CD8-positive, alpha-beta memory T cell (primary cell): Measurements from ENCODE around the gene CERT1. TPM values are rescaled to one million over a fixed set of nuclear protein-coding genes. Genes with fewer than 3 reads are reported as not detected.
A peak's percentile ranks its signal among the peaks of the same experiment; 100 is the strongest.
"Not testable (repeated sequence)": the region's sequence is repeated elsewhere in the genome, so short reads cannot be mapped to it uniquely, and the experiment has no call there.

ENCODE experiments used
- CTCF ChIA-PET: fragments of 350-600 bp; sonication (Branson Sonifier 250); formaldehyde crosslinking; loops from one replicate; lab custom pipeline; 2021; ENCODE audit warnings: antibody characterized with exemption; lab: Charles Lee
- POLR2A ChIA-PET: fragments of 350-600 bp; sonication (Branson Sonifier 250); formaldehyde crosslinking; loops from one replicate; lab custom pipeline; 2021; ENCODE audit warnings: antibody characterized with exemption; lab: Charles Lee
- DNase-seq, 5 donors: peaks; one replicate each; pipeline versions ENCODE4 v3.0.0 to v3.0.0-alpha.2; 2020 to 2022; ENCODE audit warnings: mixed read lengths in 1 of 5
- H3K27ac ChIP-seq: one replicate; pipeline ENCODE4 v1.7.0; 2013; ENCODE audit warnings: low read depth, mild to moderate bottlenecking, low read length, moderate library complexity
- H3K27me3 ChIP-seq: 2 replicates; pipeline ENCODE4 v1.7.0; 2013; ENCODE audit warnings: low read length, mild to moderate bottlenecking; ENCODE audit not compliant: insufficient read depth, poor library complexity, severe bottlenecking
- H3K36me3 ChIP-seq: 2 replicates; pipeline ENCODE4 v1.7.0; 2013; ENCODE audit warnings: mild to moderate bottlenecking, low read length, moderate library complexity; ENCODE audit not compliant: insufficient read depth
- H3K4me1 ChIP-seq: 2 replicates; pipeline ENCODE4 v1.7.0; 2013; ENCODE audit warnings: mild to moderate bottlenecking, low read length, moderate library complexity; ENCODE audit not compliant: insufficient read depth
- H3K4me3 ChIP-seq: 2 replicates; pipeline ENCODE4 v1.7.0; 2013; ENCODE audit warnings: mild to moderate bottlenecking, low read length
- H3K9me3 ChIP-seq: 2 replicates; pipeline ENCODE4 v1.7.0; 2013; ENCODE audit warnings: mild to moderate bottlenecking, low read length
- H3K27ac Mint-ChIP-seq, 8 donors: one replicate each; pipeline ENCODE4 v1.8.0; 2020 to 2021; ENCODE audit warnings: mixed read lengths in 8 of 8, mild to moderate bottlenecking in 6 of 8, inconsistent platforms in 3 of 8, moderate library complexity in 3 of 8
- H3K27me3 Mint-ChIP-seq, 2 donors: one replicate each; pipeline ENCODE4 v1.8.0; 2020 to 2021; ENCODE audit warnings: mixed read lengths in 2 of 2, mild to moderate bottlenecking in 1 of 2, moderate library complexity in 1 of 2
- H3K36me3 Mint-ChIP-seq, 3 donors: one replicate each; pipeline ENCODE4 v1.8.0; 2020 to 2021; ENCODE audit warnings: mixed read lengths in 3 of 3, inconsistent platforms in 1 of 3, mild to moderate bottlenecking in 1 of 3
- H3K4me1 Mint-ChIP-seq, 3 donors: one replicate each; pipeline ENCODE4 v1.8.0; 2020 to 2021; ENCODE audit warnings: mixed read lengths in 3 of 3, inconsistent platforms in 1 of 3, mild to moderate bottlenecking in 1 of 3
- H3K4me3 Mint-ChIP-seq, 7 donors: one replicate each; pipeline ENCODE4 v1.8.0; 2020 to 2021; ENCODE audit warnings: mixed read lengths in 7 of 7, mild to moderate bottlenecking in 6 of 7, moderate library complexity in 4 of 7, inconsistent platforms in 2 of 7
- H3K9me3 Mint-ChIP-seq, 5 donors: one replicate each; pipeline ENCODE4 v1.8.0; 2020 to 2022; ENCODE audit warnings: mixed read lengths in 5 of 5, mild to moderate bottlenecking in 3 of 5, moderate library complexity in 2 of 5, inconsistent platforms in 1 of 5
- polyA plus RNA-seq: library from polyadenylated mRNA; unstranded; fragments of 300-500 nt; fragmentation: Illumina TruSeq; gene quantifications from one replicate; pipeline ENCODE4 v1.2.3, GENCODE V29; 2021
- total RNA-seq, 2 experiments: library from RNA; stranded (reverse); gene quantifications; one replicate each; pipeline ENCODE4 v1.2.3, GENCODE V29; 2021

Gene CERT1
- total and polyA plus RNA-seq, 3 experiments from 2014 or later: 18.5 to 35.4 (median 35.0) TPM

- DNase-seq, H3K27ac ChIP-seq, H3K36me3 ChIP-seq, CTCF ChIA-PET, H3K4me3 ChIP-seq, H3K27ac Mint-ChIP-seq, H3K27me3 ChIP-seq, POLR2A ChIA-PET, H3K9me3 ChIP-seq, H3K4me1 ChIP-seq, H3K4me3 Mint-ChIP-seq, H3K27me3 Mint-ChIP-seq: not testable (repeated sequence)
- H3K36me3 Mint-ChIP-seq: peaks cover 14 to 31% (median 24%) of the 10 kb centered on the region in 3 donors
- H3K4me1 Mint-ChIP-seq: peaks cover 25 to 44% (median 36%) of the 10 kb centered on the region in 3 donors
- peaks cover 0 to 15% (median 7%) of the 10 kb centered on the region in 5 donors for H3K9me3 Mint-ChIP-seq
These were observed 22.3 kb upstream of the CERT1 start for GRCh38 chr5:75533716-75534115.

GRCh38 chr5:75532190-75532589 lies 20.8 kb upstream of the CERT1 start:
- ChIA-PET CTCF (no interaction called here), POLR2A (no interaction called here)
- no peaks in the 10 kb centered on the region for H3K36me3 ChIP-seq
- no peaks in the 10 kb centered on the region for H3K9me3 ChIP-seq
- Mint-ChIP-seq H3K27me3 (no peaks in the 10 kb centered on the region), H3K4me1 (peaks cover 22 to 41% (median 33%) of the 10 kb centered on the region in 3 donors), H3K36me3 (peaks cover 12 to 29% (median 24%) of the 10 kb centered on the region in 3 donors), H3K27ac (no peak overlapping the region), H3K9me3 (peaks cover 0 to 15% (median 7%) of the 10 kb centered on the region in 5 donors), H3K4me3 (no peak overlapping the region)
- no peak overlapping the region for H3K4me3 ChIP-seq
- H3K27ac ChIP-seq: no peak overlapping the region
- H3K27me3 ChIP-seq: no peaks in the 10 kb centered on the region
- DNase-seq: no peak
- no peaks in the 10 kb centered on the region for H3K4me1 ChIP-seq

GRCh38 chr5:75529185-75529584 lies 17.8 kb upstream of the CERT1 start:
- no peak for DNase-seq
- Histone ChIP-seq H3K27ac (no peak overlapping the region), H3K4me1 (peaks cover 9% of the 10 kb centered on the region), H3K9me3 (no peaks in the 10 kb centered on the region), H3K36me3 (no peaks in the 10 kb centered on the region), H3K27me3 (no peaks in the 10 kb centered on the region), H3K4me3 (no peak overlapping the region)
- Mint-ChIP-seq H3K9me3 (peaks cover 0 to 5% (median 0%) of the 10 kb centered on the region in 5 donors), H3K4me1 (peaks cover 20 to 37% (median 29%) of the 10 kb centered on the region in 3 donors), H3K4me3 (no peak overlapping the region), H3K27ac (peak overlapping the region in 5 of 8 donors; percentile 6 to 86 (median 47)), H3K27me3 (no peaks in the 10 kb centered on the region), H3K36me3 (peaks cover 3 to 12% (median 9%) of the 10 kb centered on the region in 3 donors)
- ChIA-PET CTCF (no interaction called here), POLR2A (no interaction called here)

- Histone ChIP-seq H3K27me3 (no peaks in the 10 kb centered on the region), H3K4me3 (no peak overlapping the region), H3K27ac (no peak overlapping the region), H3K4me1 (peaks cover 9% of the 10 kb centered on the region), H3K9me3 (peaks cover 9% of the 10 kb centered on the region), H3K36me3 (no peaks in the 10 kb centered on the region)
- CTCF ChIA-PET: no interaction called here
- Mint-ChIP-seq H3K4me1 (peaks cover 16 to 44% (median 38%) of the 10 kb centered on the region in 3 donors), H3K36me3 (peaks cover 1 to 17% (median 12%) of the 10 kb centered on the region in 3 donors), H3K4me3 (no peak overlapping the region), H3K27ac (peak overlapping the region in 1 of 8 donors; percentile 19), H3K27me3 (no peaks in the 10 kb centered on the region), H3K9me3 (peaks cover 6 to 12% (median 9%) of the 10 kb centered on the region in 5 donors)
- DNase-seq: no peak
- POLR2A ChIA-PET: no interaction called here
These were observed 14.6 kb upstream of the CERT1 start for GRCh38 chr5:75526070-75526469.

GRCh38 chr5:75525344-75525743 lies 13.9 kb upstream of the CERT1 start:
- peaks cover 9% of the 10 kb centered on the region for H3K4me1 ChIP-seq
- H3K4me3 Mint-ChIP-seq: no peak overlapping the region
- no peaks in the 10 kb centered on the region for H3K27me3 Mint-ChIP-seq
- H3K27me3 ChIP-seq: no peaks in the 10 kb centered on the region
- H3K27ac ChIP-seq: no peak overlapping the region
- ChIA-PET POLR2A (no interaction called here), CTCF (no interaction called here)
- H3K9me3 Mint-ChIP-seq: peaks cover 11 to 18% (median 15%) of the 10 kb centered on the region in 5 donors
- H3K9me3 ChIP-seq: peaks cover 9% of the 10 kb centered on the region
- H3K36me3 ChIP-seq: no peaks in the 10 kb centered on the region
- peaks cover 7 to 24% (median 19%) of the 10 kb centered on the region in 3 donors for H3K36me3 Mint-ChIP-seq
- no peak overlapping the region for H3K4me3 ChIP-seq
- peaks cover 16 to 49% (median 43%) of the 10 kb centered on the region in 3 donors for H3K4me1 Mint-ChIP-seq
- no peak for DNase-seq
- H3K27ac Mint-ChIP-seq: peak overlapping the region in 1 of 8 donors; percentile 90

- peaks cover 8 to 31% (median 22%) of the 10 kb centered on the region in 3 donors for H3K36me3 Mint-ChIP-seq
- H3K27ac ChIP-seq: no peak overlapping the region
- H3K27ac Mint-ChIP-seq: peak overlapping the region in 1 of 8 donors; percentile 58
- H3K27me3 Mint-ChIP-seq: no peaks in the 10 kb centered on the region
- H3K4me1 Mint-ChIP-seq: peaks cover 18 to 52% (median 50%) of the 10 kb centered on the region in 3 donors
- no peaks in the 10 kb centered on the region for H3K27me3 ChIP-seq
- H3K9me3 Mint-ChIP-seq: peaks cover 11 to 19% (median 18%) of the 10 kb centered on the region in 5 donors
- no peak for DNase-seq
- no peak overlapping the region for H3K4me3 ChIP-seq
- no peaks in the 10 kb centered on the region for H3K36me3 ChIP-seq
- H3K4me1 ChIP-seq: peaks cover 9% of the 10 kb centered on the region
- ChIA-PET CTCF (no interaction called here), POLR2A (no interaction called here)
- H3K9me3 ChIP-seq: peaks cover 9% of the 10 kb centered on the region
- H3K4me3 Mint-ChIP-seq: no peak overlapping the region
These were observed 13.2 kb upstream of the CERT1 start for GRCh38 chr5:75524591-75524990.

GRCh38 chr5:75524071-75524470 lies 12.6 kb upstream of the CERT1 start:
- H3K9me3 Mint-ChIP-seq: peaks cover 11 to 19% (median 18%) of the 10 kb centered on the region in 5 donors
- H3K36me3 Mint-ChIP-seq: peaks cover 10 to 35% (median 22%) of the 10 kb centered on the region in 3 donors
- no peak overlapping the region for H3K4me3 Mint-ChIP-seq
- Histone ChIP-seq H3K36me3 (no peaks in the 10 kb centered on the region), H3K4me1 (peaks cover 9% of the 10 kb centered on the region), H3K27me3 (no peaks in the 10 kb centered on the region), H3K4me3 (no peak overlapping the region), H3K27ac (no peak overlapping the region), H3K9me3 (peaks cover 9% of the 10 kb centered on the region)
- H3K27ac Mint-ChIP-seq: no peak overlapping the region
- POLR2A ChIA-PET: no interaction called here
- CTCF ChIA-PET: no interaction called here
- no peak for DNase-seq
- H3K4me1 Mint-ChIP-seq: peaks cover 21 to 55% (median 53%) of the 10 kb centered on the region in 3 donors
- no peaks in the 10 kb centered on the region for H3K27me3 Mint-ChIP-seq

GRCh38 chr5:75523275-75523674 lies 11.8 kb upstream of the CERT1 start:
- no peak overlapping the region for H3K4me3 Mint-ChIP-seq
- peaks cover 10 to 33% (median 24%) of the 10 kb centered on the region in 3 donors for H3K36me3 Mint-ChIP-seq
- POLR2A ChIA-PET: no interaction called here
- H3K4me1 ChIP-seq: peaks cover 9% of the 10 kb centered on the region
- no peaks in the 10 kb centered on the region for H3K27me3 ChIP-seq
- no peak overlapping the region for H3K27ac ChIP-seq
- no peak for DNase-seq
- CTCF ChIA-PET: no interaction called here
- no peaks in the 10 kb centered on the region for H3K27me3 Mint-ChIP-seq
- H3K27ac Mint-ChIP-seq: no peak overlapping the region
- H3K9me3 Mint-ChIP-seq: peaks cover 11 to 19% (median 18%) of the 10 kb centered on the region in 5 donors
- no peak overlapping the region for H3K4me3 ChIP-seq
- H3K9me3 ChIP-seq: peaks cover 9% of the 10 kb centered on the region
- peaks cover 25 to 61% (median 59%) of the 10 kb centered on the region in 3 donors for H3K4me1 Mint-ChIP-seq
- H3K36me3 ChIP-seq: no peaks in the 10 kb centered on the region
